ENCODE results near the gene ZBTB20. TPM values are rescaled to one million over a fixed set of nuclear protein-coding genes. Genes with fewer than 3 reads are reported as not detected.

The ZBTB20 gene
- total and polyA plus RNA-seq, 10 donors: 0.32 to 89.7 (median 71.8) TPM

GRCh38 chr3:115022199-115022598, 124.9 kb downstream of the ZBTB20 start:
- Histone ChIP-seq H3K36me3 (peaks cover 0 to 3% (median 0%) of the 10 kb centered on the region in 6 donors), H3K4me1 (peaks cover 0 to 25% (median 6%) of the 10 kb centered on the region in 6 donors), H3K9me3 (peaks cover 0 to 5% (median 1%) of the 10 kb centered on the region in 8 donors), H3K27me3 (replicated peaks in 1 of 7) (no peaks in the 10 kb centered on the region), H3K4me3 (no peak overlapping the region), H3K27ac (no peak overlapping the region)
- whole genome bisulfite sequencing, 5 donors: 66 to 82% (median 74%) methylated on average over 2 of the region's 2 CpGs
- TF ChIP-seq POLR2A (IDR thresholded peaks at IDR 0.05): no peak
- TF ChIP-seq POLR2AphosphoS5 (IDR thresholded peaks at IDR 0.05): no peak
- no peak for TF ChIP-seq CTCF (IDR thresholded peaks at IDR 0.05 in 8 of 11, conservative IDR thresholded peaks at IDR 0.05 in 3 of 11)
- DNase-seq: no peak
- intact Hi-C loops (cut with DNase I; ENCODE audit: low total_unique reads): no loop called here

- Histone ChIP-seq H3K36me3 (peaks cover 0 to 11% (median 0%) of the 10 kb centered on the region in 6 donors), H3K27ac (no peak overlapping the region), H3K4me1 (peaks cover 0 to 25% (median 6%) of the 10 kb centered on the region in 6 donors), H3K4me3 (no peak overlapping the region), H3K27me3 (replicated peaks in 1 of 7) (no peaks in the 10 kb centered on the region), H3K9me3 (peaks cover 0 to 17% (median 13%) of the 10 kb centered on the region in 8 donors)
- no peak for DNase-seq
- no peak for TF ChIP-seq POLR2A (IDR thresholded peaks at IDR 0.05)
- no peak for TF ChIP-seq CTCF (IDR thresholded peaks at IDR 0.05 in 8 of 11, conservative IDR thresholded peaks at IDR 0.05 in 3 of 11)
- no peak for TF ChIP-seq POLR2AphosphoS5 (IDR thresholded peaks at IDR 0.05)
- intact Hi-C loops (cut with DNase I; ENCODE audit: low total_unique reads): no loop called here
- 94 to 99% (median 98%) methylated on average over 2 of the region's 2 CpGs for WGBS, 5 donors
These were observed 126.0 kb downstream of the ZBTB20 start for GRCh38 chr3:115021061-115021460.

DNA sequence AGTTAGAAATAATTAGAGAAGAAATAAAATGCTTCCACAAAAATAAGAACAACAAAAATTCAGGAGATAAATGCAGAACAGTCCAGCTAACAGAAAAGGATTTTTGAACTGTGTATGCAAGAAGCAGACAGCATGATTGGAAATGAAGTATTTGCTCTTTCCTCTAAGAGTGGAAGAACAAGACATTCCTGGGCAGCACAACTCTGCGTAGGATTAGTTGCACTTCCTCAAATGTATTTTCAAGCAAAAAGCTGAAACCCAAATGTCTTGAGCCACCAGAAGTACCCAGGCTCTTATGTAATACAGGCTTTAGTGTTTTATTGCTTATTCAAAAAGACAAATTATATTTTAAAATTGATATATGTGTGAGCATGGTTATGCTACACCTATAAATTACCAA, 127.2 kb downstream of the ZBTB20 start:
- 31 to 48% (median 39%) methylated on average over 1 of the region's 1 CpG for WGBS, 5 donors
- no peak for DNase-seq
- peaks cover 0 to 25% (median 19%) of the 10 kb centered on the region in 8 donors for H3K9me3 ChIP-seq
- TF ChIP-seq POLR2AphosphoS5 (IDR thresholded peaks at IDR 0.05) (no peak), POLR2A (IDR thresholded peaks at IDR 0.05) (no peak), CTCF (IDR thresholded peaks at IDR 0.05 in 8 of 11, conservative IDR thresholded peaks at IDR 0.05 in 3 of 11) (no peak)
- H3K4me1 ChIP-seq: peaks cover 0 to 25% (median 6%) of the 10 kb centered on the region in 6 donors
- H3K4me3 ChIP-seq: no peak overlapping the region
- H3K27me3 ChIP-seq (replicated peaks in 1 of 7): no peaks in the 10 kb centered on the region
- peaks cover 0 to 11% (median 0%) of the 10 kb centered on the region in 6 donors for H3K36me3 ChIP-seq
- H3K27ac ChIP-seq: peak overlapping the region in 3 of 8 donors; percentile 22 to 37 (median 37)
- intact Hi-C loops (cut with DNase I; ENCODE audit: low total_unique reads): no loop called here

- intact Hi-C loops (cut with DNase I; ENCODE audit: low total_unique reads): no loop called here
- DNase-seq: no peak
- TF ChIP-seq POLR2A (IDR thresholded peaks at IDR 0.05): no peak
- TF ChIP-seq CTCF (IDR thresholded peaks at IDR 0.05 in 8 of 11, conservative IDR thresholded peaks at IDR 0.05 in 3 of 11): no peak
- TF ChIP-seq POLR2AphosphoS5 (IDR thresholded peaks at IDR 0.05): no peak
- Histone ChIP-seq H3K4me3 (no peak overlapping the region), H3K36me3 (peaks cover 0 to 11% (median 0%) of the 10 kb centered on the region in 6 donors), H3K27ac (peak overlapping the region in 3 of 8 donors; percentile 27 to 37 (median 37)), H3K4me1 (peaks cover 0 to 25% (median 6%) of the 10 kb centered on the region in 6 donors), H3K9me3 (peaks cover 0 to 25% (median 19%) of the 10 kb centered on the region in 8 donors), H3K27me3 (replicated peaks in 1 of 7) (no peaks in the 10 kb centered on the region)
- WGBS, 5 donors: 71 to 89% (median 81%) methylated on average over 2 of the region's 2 CpGs
These were observed 128.4 kb downstream of the ZBTB20 start for GRCh38 chr3:115018694-115019093.

Measured in spleen (tissue), 11 donors.